Activated naive CD4-positive, alpha-beta T cell treated with anti-CD3 and anti-CD28 coated beads, Interleukin-2, amount 50 U/mL, for 72 hours (primary cell): Measurements from ENCODE around the gene TELO2. TPM values are rescaled to one million over a fixed set of nuclear protein-coding genes. Genes with fewer than 3 reads are reported as not detected.
A peak's percentile ranks its signal among the peaks of the same experiment; 100 is the strongest.

ENCODE experiments used
- ATAC-seq, 2 donors: fragments of 150-1000 bp; cut with Tn5 transposase; 2 replicates each; pipeline ENCODE4 v1.10.0; 2021; ENCODE audit warnings: mild to moderate bottlenecking in 2 of 2, moderate library complexity in 2 of 2
- DNase-seq, 2 donors: peaks; one replicate each; pipeline ENCODE4 v3.0.0; 2021 to 2022; ENCODE audit warnings: low spot score in 2 of 2
- H3K27ac Mint-ChIP-seq, 2 donors: one replicate each; pipeline ENCODE4 v1.8.0; 2022; ENCODE audit warnings: mild to moderate bottlenecking in 2 of 2, mixed read lengths in 2 of 2
- H3K36me3 Mint-ChIP-seq, 2 donors: one replicate each; pipeline ENCODE4 v1.8.0; 2022; ENCODE audit warnings: mixed read lengths in 2 of 2
- H3K9me3 Mint-ChIP-seq, 2 donors: one replicate each; pipeline ENCODE4 v1.8.0; 2022; ENCODE audit warnings: mixed read lengths in 2 of 2
- total RNA-seq, 2 donors: library from RNA; stranded (reverse); gene quantifications; one replicate each; pipeline ENCODE4 v1.2.3, GENCODE V29; 2022

TELO2 gene
- total RNA-seq, 2 donors from 2014 or later, result 53.4 to 94.9 TPM

DNA sequence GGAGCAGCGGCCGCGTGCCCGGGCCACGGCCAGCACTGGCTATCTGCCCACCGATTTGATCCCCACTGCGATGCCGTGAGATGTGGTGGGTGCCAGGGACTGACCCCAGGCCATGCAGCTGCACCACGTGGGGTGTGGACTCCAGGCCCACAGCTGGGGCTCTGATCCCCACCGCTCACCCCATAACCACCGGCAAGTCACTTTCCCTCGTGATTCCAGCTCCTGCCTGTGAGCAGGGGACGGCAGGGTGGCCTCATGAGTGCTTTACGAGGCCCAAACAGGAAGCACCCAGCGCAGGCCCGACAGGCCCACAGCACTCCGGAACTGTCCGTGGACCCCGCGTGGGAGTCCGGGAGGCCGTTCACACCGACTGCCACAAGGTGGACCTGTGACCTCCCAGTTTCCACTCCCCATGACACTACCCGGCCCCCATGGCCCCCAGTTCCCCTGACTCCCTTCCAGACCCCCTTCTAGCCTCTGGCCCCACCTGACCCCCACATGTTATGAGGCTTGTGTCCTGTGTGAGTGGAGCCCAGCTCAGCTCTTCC, 5.0 kb upstream of the TELO2 start:
- no peak for ATAC-seq
- peaks cover 0 to 6% of the 10 kb centered on the region in 2 donors for H3K36me3 Mint-ChIP-seq
- DNase-seq, result no peak
- H3K27ac Mint-ChIP-seq, result no peak overlapping the region
- H3K9me3 Mint-ChIP-seq, result no peaks in the 10 kb centered on the region

- Mint-ChIP-seq H3K27ac (peak within 1 kb of the TSS in 1 of 2 donors; percentile 77), H3K36me3 (peaks cover 0 to 7% of the 10 kb centered on the region in 2 donors), H3K9me3 (no peaks in the 10 kb centered on the region)
- ATAC-seq (no peak), DNase-seq (no peak)
Measured at GRCh38 chr16:1488619-1489018, 4.5 kb upstream of the TELO2 start, which contains the start of gene PTX4. PTX4 (minus strand) TSS chr16:1488944; CDS start chr16:1488909, 35 bp downstream.

GRCh38 chr16:1489077-1489476, 4.1 kb upstream of the TELO2 start:
- no peaks in the 10 kb centered on the region for H3K9me3 Mint-ChIP-seq
- ATAC-seq, result no peak
- H3K36me3 Mint-ChIP-seq, result peaks cover 4 to 7% of the 10 kb centered on the region in 2 donors
- no peak for DNase-seq
- H3K27ac Mint-ChIP-seq, result no peak overlapping the region

- Mint-ChIP-seq H3K9me3 (no peaks in the 10 kb centered on the region), H3K27ac (peak overlapping the region in 1 of 2 donors; percentile 22), H3K36me3 (peaks cover 6 to 7% of the 10 kb centered on the region in 2 donors)
- DNase-seq (no peak), ATAC-seq (no peak)
Measured at GRCh38 chr16:1491327-1491726, 1.8 kb upstream of the TELO2 start.

- no peak for ATAC-seq
- H3K27ac Mint-ChIP-seq, result peak overlapping the region; percentile 94 to 99
- no peak for DNase-seq
- H3K9me3 Mint-ChIP-seq, result no peaks in the 10 kb centered on the region
- peaks cover 6 to 7% of the 10 kb centered on the region in 2 donors for H3K36me3 Mint-ChIP-seq
Measured at GRCh38 chr16:1492082-1492922, 858 bp upstream of the TELO2 start.

DNA sequence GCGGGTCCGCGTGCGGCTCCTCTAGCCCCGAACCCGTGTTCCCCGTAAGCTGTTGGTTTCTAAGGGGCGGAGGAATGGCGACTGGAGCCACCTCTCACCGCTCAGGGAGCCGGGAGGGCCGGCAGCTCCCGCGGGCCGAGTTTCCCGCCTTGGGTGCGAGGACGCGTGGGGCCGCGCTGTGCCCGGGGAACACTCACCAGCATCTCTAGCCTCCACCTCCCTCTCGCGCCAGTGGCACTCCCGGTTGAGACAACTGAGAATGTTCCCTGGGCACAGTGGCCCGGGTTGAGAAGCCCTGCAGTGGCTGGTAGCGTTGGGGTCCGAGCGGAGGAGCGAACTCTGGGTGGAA, 560 bp downstream of the TELO2 start:
- Mint-ChIP-seq H3K27ac (peak overlapping the region; percentile 94 to 95), H3K9me3 (no peaks in the 10 kb centered on the region), H3K36me3 (peaks cover 7 to 13% of the 10 kb centered on the region in 2 donors)
- DNase-seq, result no peak
- peak; percentile 14 to 15 for ATAC-seq

- Mint-ChIP-seq H3K27ac (peak overlapping the region; percentile 94 to 95), H3K36me3 (peaks cover 7 to 13% of the 10 kb centered on the region in 2 donors), H3K9me3 (no peaks in the 10 kb centered on the region)
- DNase-seq (no peak), ATAC-seq (no peak)
Measured at GRCh38 chr16:1494129-1494640, 1.0 kb downstream of the TELO2 start.

- Mint-ChIP-seq H3K27ac (peak overlapping the region in 1 of 2 donors; percentile 94), H3K9me3 (no peaks in the 10 kb centered on the region), H3K36me3 (peaks cover 7 to 13% of the 10 kb centered on the region in 2 donors)
- DNase-seq (no peak), ATAC-seq (no peak)
Measured at GRCh38 chr16:1494711-1495110, 1.6 kb downstream of the TELO2 start.

DNA sequence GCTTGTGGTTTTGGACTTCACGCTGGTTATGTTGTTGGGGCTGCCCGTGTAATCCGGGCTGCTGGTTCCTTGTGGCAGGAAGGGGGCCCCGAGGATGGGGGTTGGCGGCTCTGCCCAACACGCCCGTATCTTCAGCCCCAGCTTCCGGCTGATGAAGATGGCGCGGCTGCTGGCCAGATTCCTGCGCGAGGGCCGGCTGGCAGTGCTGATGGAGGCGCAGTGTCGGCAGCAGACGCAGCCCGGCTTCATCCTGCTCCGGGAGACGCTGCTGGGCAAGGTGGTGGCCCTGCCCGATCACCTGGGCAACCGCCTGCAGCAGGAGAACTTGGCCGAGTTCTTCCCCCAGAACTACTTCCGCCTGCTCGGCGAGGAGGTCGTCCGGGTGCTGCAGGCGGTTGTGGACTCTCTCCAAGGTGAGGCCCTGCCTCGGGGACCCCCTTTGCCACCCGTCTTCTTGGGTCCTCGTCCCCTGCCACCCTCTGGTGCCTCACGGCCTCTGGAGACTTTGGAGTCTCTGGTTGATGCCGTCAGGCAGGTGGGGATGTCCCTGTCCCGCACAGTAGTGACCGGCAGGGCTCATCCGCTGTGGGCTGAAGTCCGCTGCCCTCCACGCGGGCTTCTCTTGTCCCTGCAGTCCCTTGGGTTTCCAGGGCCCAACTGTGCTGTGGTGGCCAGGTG, 2.2 kb downstream of the TELO2 start:
- Mint-ChIP-seq H3K9me3 (no peaks in the 10 kb centered on the region), H3K36me3 (peaks cover 7 to 13% of the 10 kb centered on the region in 2 donors), H3K27ac (peak overlapping the region in 1 of 2 donors; percentile 60)
- DNase-seq (no peak), ATAC-seq (no peak)

DNA sequence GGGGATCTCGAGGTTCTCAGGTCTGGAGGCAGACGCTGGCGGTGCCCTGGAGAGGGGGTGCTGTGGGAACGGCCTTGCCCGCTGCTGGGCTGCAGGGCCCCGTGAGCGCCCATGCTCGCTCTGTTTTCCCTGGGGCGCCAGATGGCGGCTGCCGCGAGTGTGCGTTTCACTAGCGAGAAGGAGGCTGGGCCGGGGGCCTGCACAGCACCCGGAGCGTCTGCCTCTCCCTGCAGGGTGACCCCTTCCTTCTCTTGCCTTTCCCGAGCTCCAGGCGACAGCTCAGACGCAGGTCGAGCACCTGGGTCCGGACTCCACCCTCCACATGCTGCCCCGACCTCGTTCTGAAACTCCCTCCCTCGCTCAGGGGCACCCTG, 2.7 kb downstream of the TELO2 start:
- H3K36me3 Mint-ChIP-seq, result peaks cover 7 to 13% of the 10 kb centered on the region in 2 donors
- no peaks in the 10 kb centered on the region for H3K9me3 Mint-ChIP-seq
- DNase-seq, result no peak
- no peak overlapping the region for H3K27ac Mint-ChIP-seq
- ATAC-seq, result no peak

- peaks cover 7 to 13% of the 10 kb centered on the region in 2 donors for H3K36me3 Mint-ChIP-seq
- DNase-seq (no peak), ATAC-seq (no peak)
- H3K9me3 Mint-ChIP-seq, result no peaks in the 10 kb centered on the region
- no peak overlapping the region for H3K27ac Mint-ChIP-seq
Measured at GRCh38 chr16:1496464-1496863, 3.3 kb downstream of the TELO2 start.

GRCh38 chr16:1497014-1497598, 3.9 kb downstream of the TELO2 start:
- DNase-seq, result no peak
- peaks cover 7 to 13% of the 10 kb centered on the region in 2 donors for H3K36me3 Mint-ChIP-seq
- no peak for ATAC-seq
- no peak overlapping the region for H3K27ac Mint-ChIP-seq
- no peaks in the 10 kb centered on the region for H3K9me3 Mint-ChIP-seq

DNA sequence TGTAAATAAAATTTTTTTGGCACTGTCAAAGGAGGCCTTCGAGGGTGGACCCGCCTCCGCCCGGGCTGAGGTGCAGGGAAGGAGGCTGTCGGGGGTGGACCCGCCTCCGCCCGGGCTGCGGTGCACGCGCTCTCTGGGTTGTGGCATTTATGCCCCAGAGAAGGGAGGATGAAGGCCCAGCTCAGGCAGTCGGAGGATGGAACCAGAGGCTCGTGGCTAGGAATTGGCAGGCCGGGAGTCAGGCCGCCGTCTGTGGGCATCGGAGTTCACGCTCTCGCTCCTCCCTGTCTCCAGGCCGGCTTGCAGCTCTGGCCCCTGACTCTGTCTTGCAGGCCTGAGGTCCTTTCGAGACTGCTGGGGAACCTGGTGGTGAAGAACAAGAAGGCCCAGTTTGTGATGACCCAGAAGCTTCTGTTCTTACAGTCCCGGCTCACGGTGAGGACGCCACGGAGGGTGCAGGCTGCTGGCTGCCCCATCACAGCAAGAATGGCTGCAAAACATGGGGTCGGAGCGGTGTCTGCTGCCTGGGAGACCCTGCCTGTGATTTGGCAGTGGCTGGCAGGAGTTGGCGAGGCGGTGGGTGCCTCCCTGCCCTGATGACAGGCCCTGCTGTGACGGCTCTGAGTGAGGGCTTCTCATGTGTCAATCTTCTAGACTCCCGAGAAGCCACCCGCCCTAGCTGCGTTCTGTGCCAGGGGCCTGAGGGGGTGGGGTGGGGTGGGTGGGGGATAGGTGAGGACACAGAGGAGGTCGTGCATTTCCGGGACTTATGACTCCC, 5.9 kb downstream of the TELO2 start:
- H3K9me3 Mint-ChIP-seq, result no peaks in the 10 kb centered on the region
- ATAC-seq (no peak), DNase-seq (no peak)
- H3K36me3 Mint-ChIP-seq, result peaks cover 0 to 16% of the 10 kb centered on the region in 2 donors
- no peak overlapping the region for H3K27ac Mint-ChIP-seq

DNA sequence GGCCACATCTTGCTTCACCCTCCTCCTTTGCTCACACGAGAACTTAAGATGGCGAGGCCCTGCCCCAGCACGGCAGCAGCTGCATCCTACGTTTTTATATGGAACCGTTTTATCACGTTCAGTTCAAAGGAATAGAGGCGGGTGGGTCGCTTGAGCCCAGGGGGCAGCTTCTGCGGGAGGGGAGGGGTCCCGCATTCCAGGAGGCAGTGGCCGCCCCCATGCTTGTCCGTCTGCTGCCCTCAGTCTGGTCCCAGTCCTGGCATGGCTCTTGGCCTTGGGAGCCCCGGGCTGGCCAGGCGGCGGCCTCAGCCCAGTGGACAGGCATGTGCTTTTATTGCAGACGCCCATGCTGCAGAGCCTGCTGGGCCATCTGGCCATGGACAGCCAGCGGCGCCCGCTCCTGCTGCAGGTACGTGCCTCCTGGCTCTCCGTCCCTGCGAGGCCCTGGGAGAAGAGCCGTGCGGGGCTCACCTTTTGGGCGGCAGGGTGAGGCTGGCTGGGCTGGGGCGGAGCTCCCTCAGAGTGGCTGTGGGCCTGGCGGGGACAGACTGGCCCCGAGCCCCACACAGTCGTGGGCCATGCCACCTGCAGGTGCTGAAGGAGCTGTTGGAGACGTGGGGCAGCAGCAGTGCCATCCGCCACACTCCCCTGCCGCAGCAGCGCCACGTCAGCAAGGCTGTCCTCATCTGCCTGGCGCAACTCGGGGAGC, 6.8 kb downstream of the TELO2 start:
- Mint-ChIP-seq H3K36me3 (peaks cover 0 to 15% of the 10 kb centered on the region in 2 donors), H3K9me3 (no peaks in the 10 kb centered on the region), H3K27ac (no peak overlapping the region)
- no peak for DNase-seq
- no peak for ATAC-seq

DNA sequence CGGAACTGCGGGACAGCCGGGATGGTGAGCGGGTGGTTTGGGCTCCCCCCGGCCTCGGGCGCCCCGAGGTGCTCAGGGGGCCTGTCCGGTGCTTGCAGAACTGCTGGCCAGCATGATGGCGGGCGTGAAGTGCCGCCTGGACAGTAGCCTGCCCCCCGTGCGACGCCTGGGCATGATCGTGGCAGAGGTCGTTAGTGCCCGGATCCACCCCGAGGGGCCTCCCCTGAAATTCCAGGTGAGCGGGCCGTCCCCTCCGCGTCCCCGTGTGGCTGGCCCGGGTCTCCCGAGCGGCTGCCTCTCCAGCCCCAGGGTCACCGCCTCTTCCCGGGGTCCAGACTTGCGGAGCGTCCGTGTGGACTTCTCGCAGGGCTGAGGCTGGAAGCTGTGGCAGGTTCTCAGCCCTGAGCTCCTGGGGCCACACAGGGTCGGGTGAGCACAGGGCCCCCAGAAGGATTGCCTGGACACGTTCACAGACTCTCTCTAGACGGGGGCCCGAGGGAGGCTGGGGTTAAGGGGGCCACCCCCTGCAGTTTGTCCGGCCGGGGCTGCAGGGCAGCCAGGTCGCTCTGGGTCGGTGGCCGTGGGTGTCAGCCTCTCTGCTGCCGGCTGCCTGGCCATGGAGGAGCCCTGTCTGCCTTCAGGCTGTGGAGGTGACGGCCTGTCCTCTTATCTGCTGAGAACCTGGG, 7.4 kb downstream of the TELO2 start:
- no peak for ATAC-seq
- peaks cover 0 to 15% of the 10 kb centered on the region in 2 donors for H3K36me3 Mint-ChIP-seq

More for the DNA sequence above, 7.4 kb downstream of the TELO2 start:
- H3K27ac Mint-ChIP-seq, result no peak overlapping the region
- no peaks in the 10 kb centered on the region for H3K9me3 Mint-ChIP-seq
- DNase-seq, result no peak
